ENCODE measurements around the gene STAM2.

- TF ChIP-seq CTCF (IDR thresholded peaks at IDR 0.05) (no peak), POLR2AphosphoS5 (IDR thresholded peaks at IDR 0.05; ENCODE audit: insufficient read depth in 1 of 2, low read depth in 1 of 2) (no peak)
These were observed 100.0 kb downstream of the STAM2 start for GRCh38 chr2:152075461-152076050.

Measured in vagina (tissue), 2 donors.